ENCODE results near the gene AJM1.

- TF ChIP-seq ZFX (IDR thresholded peaks at IDR 0.05) (no peak), CEBPB (IDR thresholded peaks at IDR 0.05; ENCODE audit: low read depth) (no peak), EZH2 (IDR thresholded peaks at IDR 0.05) (no peak), CTCF (IDR thresholded peaks at IDR 0.05 in 2 of 3, conservative IDR thresholded peaks at IDR 0.05 in 1 of 3; ENCODE audit: borderline replicate concordance in 1 of 3, insufficient read depth in 1 of 3, low read depth in 2 of 3, low read length in 2 of 3) (no peak), SIN3A (IDR thresholded peaks at IDR 0.05; ENCODE audit: low read depth) (no peak), REST (IDR thresholded peaks at IDR 0.05; ENCODE audit: low read depth) (no peak), RAD21 (IDR thresholded peaks at IDR 0.05; ENCODE audit: low read depth) (no peak)
These were observed 14.9 kb downstream of the AJM1 start for GRCh38 chr9:136857166-136857565.
